H1 (cell line): ENCODE measurements around the gene SOX30. TPM values are rescaled to one million over a fixed set of nuclear protein-coding genes. Genes with fewer than 3 reads are reported as not detected.

ENCODE experiments used
- ATF3 ChIP-seq: IDR thresholded peaks from 2 replicates; pipeline ENCODE4 v1.6.1; 2011; ENCODE audit warnings: low read depth, mild to moderate bottlenecking, low read length; ENCODE audit not compliant: insufficient read depth
- FOSL1 ChIP-seq: IDR thresholded peaks from 2 replicates; pipeline ENCODE4 v1.6.1; 2011; ENCODE audit warnings: mild to moderate bottlenecking, low read depth, low read length, moderate library complexity; ENCODE audit not compliant: insufficient read depth
- HDAC6 ChIP-seq: IDR thresholded peaks from one replicate; pipeline ENCODE4 v1.7.1; 2012; ENCODE audit warnings: low read depth, mild to moderate bottlenecking, inconsistent platforms, low read length, moderate library complexity
- TBP ChIP-seq: IDR thresholded peaks from 2 replicates; pipeline ENCODE4 v1.6.1; 2011; ENCODE audit warnings: low read depth, low read length, improper control_type of control experiment
- YY1 ChIP-seq: IDR thresholded peaks from 2 replicates; pipeline ENCODE4 v1.6.1; 2011; ENCODE audit warnings: low read depth, mild to moderate bottlenecking, low read length
- polyA plus RNA-seq, 7 experiments: library from polyadenylated mRNA; depleted of rRNA in 3 of 7; stranded (reverse) in 5 of 7; unstranded in 2 of 7; fragments of >200 nt in 5 of 7; fragments of 200-250 nt in 2 of 7; gene quantifications; 1 replicate in 5 of 7; 2 replicates in 1 of 7; 4 replicates in 1 of 7; pipeline versions ENCODE4 v1.2.1 to v1.2.3, GENCODE V29; 2011 to 2013; ENCODE audit warnings: missing spikeins in 2 of 7, mixed read lengths in 2 of 7
- total RNA-seq: library from RNA; stranded (reverse); fragmentation: NEBNext Ultra II Directional; extraction: Animal tissue kit (Norgen Biotek cat#: 25700); gene quantifications from 2 replicates; pipeline ENCODE4 v1.2.1, GENCODE V29; 2021

SOX30 gene
- total and polyA plus RNA-seq, 2 of the 8 experiments (the other 6 are each of a cell fraction or from before 2014, with no cell fraction given): 0.35 TPM; not detected in 1

GRCh38 chr5:157594257-157594656 lies 58.0 kb downstream of the SOX30 start (continued):
- TF ChIP-seq TBP (no peak), HDAC6 (no peak), ATF3 (no peak), YY1 (no peak), FOSL1 (no peak)
- TF ChIP-seq, all 59 proteins: peak for 0
